ENCODE measurements around the gene LMNTD1.
A peak's percentile ranks its signal among the peaks of the same experiment; 100 is the strongest.
"Not testable (repeated sequence)": the region's sequence is repeated elsewhere in the genome, so short reads cannot be mapped to it uniquely, and the experiment has no call there.

LMNTD1 gene

GRCh38 chr12:25488956-25489870 lies 63.9 kb downstream of the LMNTD1 start:
- not testable (repeated sequence) for DNase-seq (ENCODE audit: low spot score)

GRCh38 chr12:25482625-25483024 lies 70.5 kb downstream of the LMNTD1 start:
- DNase-seq (ENCODE audit: low spot score), result no peak

DNA sequence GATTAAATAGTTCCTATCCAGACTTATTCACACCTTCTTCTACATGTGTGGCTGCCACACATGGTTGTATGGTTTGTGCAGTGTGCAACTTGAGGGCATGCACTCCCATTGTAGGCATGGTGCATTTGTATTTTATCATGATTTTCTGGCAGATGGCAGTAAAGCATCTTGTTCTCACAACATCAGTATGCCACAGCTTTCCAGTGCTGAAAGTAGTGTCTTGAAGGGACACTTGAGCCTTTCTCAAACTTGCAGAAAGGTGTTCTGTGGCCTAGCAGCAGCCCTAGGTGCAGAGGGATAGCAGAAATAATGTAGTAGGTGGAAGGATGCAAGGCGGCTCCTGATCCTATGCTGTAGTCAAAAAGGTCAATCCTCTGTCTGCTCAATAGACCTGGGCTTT lies 72.9 kb downstream of the LMNTD1 start:
- no peak for DNase-seq (ENCODE audit: low spot score)

GRCh38 chr12:25477217-25477616 lies 75.9 kb downstream of the LMNTD1 start:
- DNase-seq (ENCODE audit: low spot score), result no peak

GRCh38 chr12:25472453-25472852 lies 80.6 kb downstream of the LMNTD1 start:
- no peak for DNase-seq (ENCODE audit: low spot score)

GRCh38 chr12:25469861-25470260 lies 83.2 kb downstream of the LMNTD1 start:
- no peak for DNase-seq (ENCODE audit: low spot score)

DNA sequence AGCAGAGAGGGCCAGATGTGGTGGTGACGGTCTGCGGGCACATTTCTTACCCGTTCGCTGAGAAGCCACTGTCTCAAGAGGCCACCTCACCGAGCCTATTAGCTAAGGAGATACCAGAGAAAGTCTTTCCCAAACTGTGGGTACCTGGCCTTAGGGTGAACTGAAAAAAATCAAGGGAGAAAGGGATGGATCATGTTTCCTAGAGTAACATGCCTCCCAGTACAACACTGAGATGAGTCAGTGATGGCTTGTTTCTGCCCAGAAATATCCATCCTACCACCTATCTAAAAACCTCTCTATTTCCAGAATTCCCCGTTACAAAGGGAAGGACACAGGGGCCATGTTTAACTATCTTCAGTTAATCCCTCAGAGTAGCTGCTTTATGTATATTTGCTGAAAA lies 83.7 kb downstream of the LMNTD1 start:
- no peak for DNase-seq (ENCODE audit: low spot score)

DNA sequence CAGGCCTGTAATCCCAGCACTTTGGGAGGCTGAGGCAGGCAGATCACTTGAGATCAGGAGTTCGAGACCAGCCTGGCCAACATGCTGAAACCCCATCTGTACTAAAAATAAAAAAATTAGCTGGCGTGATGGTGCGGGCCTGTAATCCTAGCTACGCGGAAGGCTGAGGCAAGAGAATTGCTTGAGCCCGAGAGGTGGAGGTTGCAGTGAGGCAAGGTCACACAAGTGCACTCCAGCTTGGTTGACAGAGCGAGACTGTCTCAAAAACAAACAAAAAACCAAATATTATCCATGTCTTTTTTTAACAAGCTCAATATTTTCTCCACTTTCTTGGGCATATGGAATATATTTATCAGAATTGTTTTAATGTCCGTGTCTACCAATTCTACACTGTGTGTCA lies 89.6 kb downstream of the LMNTD1 start:
- DNase-seq (ENCODE audit: low spot score), result no peak

- DNase-seq (ENCODE audit: low spot score), result no peak
Observed at GRCh38 chr12:25463005-25463404, 90.1 kb downstream of the LMNTD1 start.

DNA sequence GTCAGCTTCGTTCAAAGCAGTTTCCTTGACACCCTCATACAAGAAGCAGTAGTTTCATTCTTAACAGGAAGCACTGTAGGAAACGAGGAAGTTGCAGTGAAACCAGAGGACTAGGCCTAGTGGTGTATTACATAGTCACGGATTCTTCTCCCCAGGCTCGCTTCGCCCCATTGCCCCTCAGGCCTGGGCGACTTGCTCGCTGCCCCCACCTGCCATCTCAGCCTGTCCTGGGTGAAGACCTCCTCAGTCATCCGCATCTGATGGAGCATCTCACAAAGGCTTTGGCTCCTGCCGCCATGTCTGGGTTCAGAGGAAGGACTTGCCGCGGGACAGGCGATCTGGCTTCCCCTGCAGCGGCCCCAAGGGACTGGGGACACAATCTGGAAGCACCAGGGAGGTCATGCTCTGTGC lies 93.5 kb downstream of the LMNTD1 start:
- no peak for DNase-seq (ENCODE audit: low spot score)

DNA sequence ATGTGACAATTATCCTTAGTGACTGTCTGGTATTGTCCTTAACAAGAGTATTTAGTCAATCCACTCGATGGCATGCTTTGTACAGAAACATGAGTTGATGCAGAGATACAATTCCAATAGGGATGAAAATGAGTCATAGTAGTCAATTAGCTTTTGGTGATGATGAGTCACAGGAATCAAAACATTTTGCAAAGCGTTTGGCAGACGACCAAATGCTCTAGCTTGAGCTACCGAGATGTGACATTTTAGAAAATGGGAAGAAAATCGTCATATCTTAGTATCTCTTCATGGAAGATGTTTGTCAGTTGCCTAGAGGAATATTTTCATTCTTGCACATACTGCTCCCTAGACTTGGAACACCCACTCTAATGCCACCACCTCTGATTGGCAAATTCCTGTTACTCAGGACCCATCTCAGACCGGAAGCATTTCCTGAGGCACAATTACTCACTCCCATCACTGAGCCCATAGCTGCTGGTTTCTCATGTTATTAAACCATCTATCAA lies 95.0 kb downstream of the LMNTD1 start:
- DNase-seq (ENCODE audit: low spot score), result peak; percentile 81

GRCh38 chr12:25456474-25456873 lies 96.6 kb downstream of the LMNTD1 start:
- DNase-seq (ENCODE audit: low spot score), result no peak

- DNase-seq (ENCODE audit: low spot score), result no peak
Observed at GRCh38 chr12:25455696-25456095, 97.4 kb downstream of the LMNTD1 start.

- no peak for DNase-seq (ENCODE audit: low spot score)
Observed at GRCh38 chr12:25449007-25449406, 104.1 kb downstream of the LMNTD1 start.

DNA sequence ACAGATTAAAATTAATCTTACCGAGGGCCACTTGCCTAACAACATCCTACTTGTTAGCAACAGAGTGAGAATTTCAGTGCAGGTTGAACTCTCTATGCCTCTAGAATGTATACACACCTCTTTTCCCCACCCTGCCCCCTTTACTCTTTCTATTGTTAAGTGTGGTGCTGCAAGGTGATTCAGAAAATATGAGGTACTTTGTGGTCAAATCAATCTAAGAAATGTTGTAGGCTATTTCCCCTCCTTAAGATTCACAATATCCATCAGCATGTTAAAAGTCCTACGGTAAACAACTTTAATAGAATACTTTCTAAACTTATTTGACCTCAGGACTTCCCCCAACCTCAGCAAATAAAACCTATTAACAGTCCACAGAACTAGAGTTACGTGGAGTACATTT lies 106.0 kb downstream of the LMNTD1 start:
- DNase-seq (ENCODE audit: low spot score), result no peak

- DNase-seq (ENCODE audit: low spot score), result no peak
Observed at GRCh38 chr12:25438638-25439037, 114.4 kb downstream of the LMNTD1 start.

DNA sequence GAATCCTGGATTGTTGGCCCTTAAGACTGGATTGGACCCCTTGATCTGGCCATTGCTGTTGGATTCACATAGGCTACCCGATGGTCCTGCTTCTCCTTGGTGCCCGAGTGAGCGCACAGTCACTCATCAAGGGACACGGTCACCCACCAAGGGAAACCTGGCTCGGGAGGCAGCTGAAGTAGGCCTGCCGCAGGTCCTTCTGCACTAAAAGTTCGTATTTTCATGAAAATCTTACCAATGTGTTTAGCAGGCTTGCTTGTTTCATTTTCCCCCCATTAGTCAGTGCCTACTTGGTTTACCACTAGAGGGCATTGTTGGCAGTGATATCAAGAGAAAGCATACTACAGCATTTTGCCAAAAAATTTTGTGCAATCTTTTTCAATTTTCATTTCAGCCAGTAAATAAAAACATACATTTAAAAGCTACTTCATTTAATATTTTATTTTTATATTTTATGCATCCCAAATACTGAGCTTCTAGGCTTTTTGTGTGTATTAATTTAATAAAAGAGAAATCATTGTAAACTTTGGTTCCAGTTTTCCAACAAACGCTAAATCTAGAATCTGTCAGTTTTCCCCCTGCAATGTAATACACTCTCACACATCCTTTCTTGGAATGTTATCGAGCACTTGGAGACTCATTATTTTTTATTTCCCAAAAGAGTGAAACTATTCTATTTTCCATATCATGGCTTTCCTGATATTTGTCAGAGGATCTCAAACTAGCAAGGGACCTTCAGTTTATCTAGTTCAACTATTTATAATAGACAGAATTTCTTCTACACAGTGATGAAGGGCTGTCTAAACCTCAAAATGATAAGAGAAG lies 116.7 kb downstream of the LMNTD1 start:
- DNase-seq (ENCODE audit: low spot score), result peak; percentile 66

DNA sequence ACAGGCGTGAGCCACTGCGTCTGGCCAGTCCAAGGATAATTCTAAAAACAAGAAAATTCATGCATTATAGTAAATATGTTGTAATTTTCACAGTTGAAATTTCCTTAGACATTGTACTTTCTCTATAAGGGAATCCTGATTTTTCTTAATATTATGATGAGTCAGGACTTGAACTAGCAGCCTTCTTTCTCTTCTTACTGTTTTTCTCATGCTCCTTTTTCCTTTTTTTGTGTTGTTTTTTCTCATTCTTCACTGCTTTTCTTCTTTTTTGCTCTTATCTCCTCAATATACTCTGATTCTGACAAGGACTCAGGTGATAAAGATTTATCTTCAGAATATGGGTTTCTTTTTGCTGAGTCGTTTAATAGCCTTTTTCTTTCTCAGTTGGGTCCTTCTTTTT lies 117.7 kb downstream of the LMNTD1 start:
- no peak for DNase-seq (ENCODE audit: low spot score)

DNA sequence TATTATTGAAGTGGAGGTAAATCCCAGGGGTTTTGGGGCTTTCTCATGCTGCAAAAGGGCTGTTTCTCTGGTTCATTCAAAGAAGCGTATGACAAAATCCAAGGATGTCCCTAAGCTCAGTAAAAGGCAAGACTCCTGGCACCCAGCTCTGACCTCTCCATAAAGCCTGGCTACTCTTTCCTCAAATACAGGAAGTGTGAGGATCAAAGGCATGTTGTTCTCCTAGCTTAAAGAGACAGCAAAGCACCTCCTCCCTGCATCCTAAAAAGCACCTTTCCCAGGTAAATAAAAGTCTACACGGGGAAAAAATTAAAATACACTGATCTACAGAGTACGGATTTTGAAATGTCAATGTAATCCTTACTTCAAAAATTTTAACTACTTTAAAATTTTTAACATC lies 118.6 kb downstream of the LMNTD1 start:
- no peak for DNase-seq (ENCODE audit: low spot score)

GRCh38 chr12:25433581-25434325 lies 119.3 kb downstream of the LMNTD1 start:
- DNase-seq (ENCODE audit: low spot score), result no peak

- no peak for DNase-seq (ENCODE audit: low spot score)
Observed at GRCh38 chr12:25433024-25433423, 120.1 kb downstream of the LMNTD1 start.
